ENCODE data around the gene ANKRD2. TPM values are rescaled to one million over a fixed set of nuclear protein-coding genes. Genes with fewer than 3 reads are reported as not detected.
"Not testable (repeated sequence)": the region's sequence is repeated elsewhere in the genome, so short reads cannot be mapped to it uniquely, and the experiment has no call there.

The ANKRD2 gene
- total and polyA plus RNA-seq, 2 donors from 2014 or later, result 3.6 to 10.0 TPM

DNA sequence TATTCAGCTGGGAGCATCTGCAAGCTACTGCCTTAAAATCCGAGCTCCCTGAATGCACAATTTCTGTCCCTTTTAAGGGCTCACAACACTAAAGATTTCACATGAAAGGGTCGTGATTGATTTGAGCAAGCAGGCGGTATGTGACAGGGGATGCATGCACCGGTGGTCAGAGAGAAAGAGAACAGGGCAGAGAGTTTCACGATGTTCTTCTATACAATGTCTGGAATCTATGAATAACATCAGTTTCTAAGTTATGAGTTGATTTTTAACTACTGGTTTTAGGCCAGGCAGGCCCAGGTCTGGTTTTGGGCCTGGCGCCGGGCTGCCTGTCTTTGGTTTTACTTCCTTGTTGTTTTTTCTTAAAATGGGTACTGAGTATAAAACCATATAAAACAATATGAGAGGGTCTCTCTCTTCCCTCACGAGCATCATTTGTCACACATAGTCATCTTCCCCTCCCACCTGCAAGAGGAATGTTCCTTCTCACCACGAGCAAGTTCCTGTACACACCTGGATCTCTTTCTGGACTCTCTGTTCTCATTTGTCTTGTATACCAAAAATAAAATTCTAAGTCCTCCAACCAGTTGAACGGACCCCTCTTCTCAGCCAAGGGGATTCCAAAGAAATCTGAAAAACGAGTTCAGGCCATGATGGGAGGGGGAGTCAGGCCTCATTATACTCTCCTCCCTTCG is 11.0 kb upstream of the ANKRD2 start:
- H3K4me1 ChIP-seq (ENCODE audit: control insufficient read depth in 2 of 3, insufficient read depth in 2 of 3, low read depth in 1 of 3, low read length in 3 of 3); H3K27me3 ChIP-seq (ENCODE audit: control insufficient read depth, insufficient read depth, low read length); H3K36me3 ChIP-seq (ENCODE audit: control insufficient read depth in 2 of 3, insufficient read depth in 3 of 3, low read length in 3 of 3); intact Hi-C loops (cut with DNase I); H3K4me3 ChIP-seq (ENCODE audit: low read length in 3 of 3); H3K9ac ChIP-seq (ENCODE audit: low read length in 3 of 3); FAIRE-seq; H3K9me3 ChIP-seq (ENCODE audit: control insufficient read depth in 2 of 3, insufficient read depth in 1 of 3, low read length in 3 of 3); DNase-seq: not testable (repeated sequence)
- peak overlapping the region; percentile 57 to 59 for H3K27ac ChIP-seq (ENCODE audit: low read depth in 2 of 2, low read length in 2 of 2)

DNA sequence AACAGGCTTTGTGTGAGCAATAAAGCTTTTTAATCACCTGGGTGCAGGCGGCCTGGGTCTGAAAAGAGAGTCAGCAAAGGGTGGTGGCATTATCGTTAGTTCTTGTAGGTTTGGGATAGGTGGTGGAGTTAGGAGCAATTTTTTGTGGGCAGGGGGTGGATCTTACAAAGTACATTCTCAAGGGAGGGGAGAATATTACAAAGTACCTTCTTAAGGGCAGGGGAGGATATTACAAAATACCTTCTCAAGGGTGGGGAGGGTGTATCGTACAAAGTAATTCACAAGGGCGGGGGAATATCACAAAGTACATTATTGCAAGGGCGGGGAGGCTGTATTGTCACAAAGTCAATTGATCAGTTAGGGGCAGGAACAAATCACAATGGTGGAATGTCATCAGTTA is 10.2 kb upstream of the ANKRD2 start:
- FAIRE-seq; intact Hi-C loops (cut with DNase I); DNase-seq: not testable (repeated sequence)

DNA sequence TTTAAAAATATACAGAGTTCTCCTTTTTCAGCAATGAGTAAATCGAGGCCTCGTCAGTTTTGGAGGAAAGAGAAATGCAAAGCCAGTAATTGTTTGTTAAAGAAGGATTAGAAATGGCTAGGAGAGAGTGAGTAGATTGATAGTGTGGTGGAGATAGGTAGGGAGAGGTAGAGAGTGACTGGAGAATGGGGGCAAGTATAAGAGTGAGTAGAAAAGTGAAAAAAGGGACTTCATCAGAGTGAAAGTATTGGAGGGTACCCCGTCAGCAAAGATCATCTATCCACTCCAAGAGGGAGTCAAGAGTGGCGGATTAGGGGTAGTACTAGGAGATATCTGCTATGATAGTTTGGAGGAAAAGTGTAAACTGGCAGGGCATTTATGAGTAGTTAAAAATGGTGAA is 9.2 kb upstream of the ANKRD2 start:
- DNase-seq (no peak), FAIRE-seq (no peak)
- intact Hi-C loops (cut with DNase I), result no loop called here
- Histone ChIP-seq H3K27me3 (ENCODE audit: control insufficient read depth, insufficient read depth, low read length) (no peaks in the 10 kb centered on the region), H3K36me3 (ENCODE audit: control insufficient read depth in 2 of 3, insufficient read depth in 3 of 3, low read length in 3 of 3) (no peaks in the 10 kb centered on the region), H3K4me1 (ENCODE audit: control insufficient read depth in 2 of 3, insufficient read depth in 2 of 3, low read depth in 1 of 3, low read length in 3 of 3) (no peaks in the 10 kb centered on the region), H3K4me3 (ENCODE audit: low read length in 3 of 3) (no peak overlapping the region), H3K27ac (ENCODE audit: low read depth in 2 of 2, low read length in 2 of 2) (no peak overlapping the region), H3K9me3 (ENCODE audit: control insufficient read depth in 2 of 3, insufficient read depth in 1 of 3, low read length in 3 of 3) (no peaks in the 10 kb centered on the region), H3K9ac (ENCODE audit: low read length in 3 of 3) (no peak overlapping the region)
- TF ChIP-seq, protein P1, sequence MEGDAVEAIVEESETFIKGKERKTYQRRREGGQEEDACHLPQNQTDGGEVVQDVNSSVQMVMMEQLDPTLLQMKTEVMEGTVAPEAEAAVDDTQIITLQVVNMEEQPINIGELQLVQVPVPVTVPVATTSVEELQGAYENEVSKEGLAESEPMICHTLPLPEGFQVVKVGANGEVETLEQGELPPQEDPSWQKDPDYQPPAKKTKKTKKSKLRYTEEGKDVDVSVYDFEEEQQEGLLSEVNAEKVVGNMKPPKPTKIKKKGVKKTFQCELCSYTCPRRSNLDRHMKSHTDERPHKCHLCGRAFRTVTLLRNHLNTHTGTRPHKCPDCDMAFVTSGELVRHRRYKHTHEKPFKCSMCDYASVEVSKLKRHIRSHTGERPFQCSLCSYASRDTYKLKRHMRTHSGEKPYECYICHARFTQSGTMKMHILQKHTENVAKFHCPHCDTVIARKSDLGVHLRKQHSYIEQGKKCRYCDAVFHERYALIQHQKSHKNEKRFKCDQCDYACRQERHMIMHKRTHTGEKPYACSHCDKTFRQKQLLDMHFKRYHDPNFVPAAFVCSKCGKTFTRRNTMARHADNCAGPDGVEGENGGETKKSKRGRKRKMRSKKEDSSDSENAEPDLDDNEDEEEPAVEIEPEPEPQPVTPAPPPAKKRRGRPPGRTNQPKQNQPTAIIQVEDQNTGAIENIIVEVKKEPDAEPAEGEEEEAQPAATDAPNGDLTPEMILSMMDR (IDR thresholded peaks at IDR 0.05; ENCODE audit: borderline replicate concordance, extremely low read depth, insufficient read depth), result no peak

More for the DNA sequence above, 10.2 kb upstream of the ANKRD2 start:
- H3K36me3 ChIP-seq (ENCODE audit: control insufficient read depth in 2 of 3, insufficient read depth in 3 of 3, low read length in 3 of 3); H3K27me3 ChIP-seq (ENCODE audit: control insufficient read depth, insufficient read depth, low read length); H3K9ac ChIP-seq (ENCODE audit: low read length in 3 of 3); H3K9me3 ChIP-seq (ENCODE audit: control insufficient read depth in 2 of 3, insufficient read depth in 1 of 3, low read length in 3 of 3); H3K4me3 ChIP-seq (ENCODE audit: low read length in 3 of 3); H3K27ac ChIP-seq (ENCODE audit: low read depth in 2 of 2, low read length in 2 of 2); H3K4me1 ChIP-seq (ENCODE audit: control insufficient read depth in 2 of 3, insufficient read depth in 2 of 3, low read depth in 1 of 3, low read length in 3 of 3): not testable (repeated sequence)

DNA sequence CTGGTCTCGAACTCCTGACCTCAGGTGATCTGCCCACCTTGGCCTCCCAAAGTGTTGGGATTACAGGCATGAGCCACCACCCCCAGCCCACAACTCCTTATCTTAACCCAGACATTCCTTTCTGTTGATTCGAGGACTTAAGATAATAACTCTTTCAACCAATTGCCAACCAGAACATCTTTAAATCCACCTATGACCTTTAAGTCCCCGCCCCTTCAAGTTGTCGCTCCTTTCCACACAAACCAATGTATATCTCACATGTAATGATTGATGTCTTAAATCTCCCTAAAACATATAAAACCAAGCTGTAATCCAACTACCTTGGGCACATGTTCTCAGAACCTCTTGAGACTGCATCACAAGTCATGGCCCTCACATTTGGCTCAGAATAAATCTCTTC is 7.8 kb upstream of the ANKRD2 start:
- H3K27ac ChIP-seq (ENCODE audit: low read depth in 2 of 2, low read length in 2 of 2), result no peak overlapping the region
- TF ChIP-seq, protein P1 (IDR thresholded peaks at IDR 0.05; ENCODE audit: borderline replicate concordance, extremely low read depth, insufficient read depth), result no peak
- DNase-seq (no peak), FAIRE-seq (no peak)
- H3K4me1 ChIP-seq (ENCODE audit: control insufficient read depth in 2 of 3, insufficient read depth in 2 of 3, low read depth in 1 of 3, low read length in 3 of 3), result no peaks in the 10 kb centered on the region
- no peaks in the 10 kb centered on the region for H3K9me3 ChIP-seq (ENCODE audit: control insufficient read depth in 2 of 3, insufficient read depth in 1 of 3, low read length in 3 of 3)
- intact Hi-C loops (cut with DNase I), result no loop called here
- no peaks in the 10 kb centered on the region for H3K27me3 ChIP-seq (ENCODE audit: control insufficient read depth, insufficient read depth, low read length)
- H3K36me3 ChIP-seq (ENCODE audit: control insufficient read depth in 2 of 3, insufficient read depth in 3 of 3, low read length in 3 of 3), result peaks cover 0 to 3% (median 0%) of the 10 kb centered on the region in 3 donors
- H3K9ac ChIP-seq (ENCODE audit: low read length in 3 of 3), result no peak overlapping the region
- H3K4me3 ChIP-seq (ENCODE audit: low read length in 3 of 3), result no peak overlapping the region

All from kidney (tissue), 14 donors.